NCI-H2196 (cell line): ENCODE data around the gene TMEM202.
A peak's percentile ranks its signal among the peaks of the same experiment; 100 is the strongest.
"Not testable (repeated sequence)": the region's sequence is repeated elsewhere in the genome, so short reads cannot be mapped to it uniquely, and the experiment has no call there.

ENCODE experiments used
- DNase-seq: peaks from one replicate; lab custom pipeline; 2025; ENCODE audit not compliant: unreplicated experiment; lab: John Stamatoyannopoulos, UW

Gene TMEM202

GRCh38 chr15:72397796-72398588, at the start of gene TMEM202:
TMEM202 (plus strand) TSS chr15:72398305; CDS start chr15:72398327, 22 bp downstream.
- no peak for DNase-seq

GRCh38 chr15:72353266-72353665, 44.8 kb upstream of the TMEM202 start:
- DNase-seq: no peak

- no peak for DNase-seq
These were observed 43.6 kb upstream of the TMEM202 start for GRCh38 chr15:72354496-72354895.

- DNase-seq: no peak
These were observed 40.0 kb upstream of the TMEM202 start for GRCh38 chr15:72358121-72358520.

GRCh38 chr15:72358650-72359171, 39.4 kb upstream of the TMEM202 start:
- peak; percentile 19 for DNase-seq

- DNase-seq: no peak
These were observed 36.9 kb upstream of the TMEM202 start for GRCh38 chr15:72361176-72361575.

GRCh38 chr15:72365844-72366243, 32.3 kb upstream of the TMEM202 start:
- DNase-seq: no peak

GRCh38 chr15:72368325-72368724, 29.8 kb upstream of the TMEM202 start:
- no peak for DNase-seq

GRCh38 chr15:72368899-72369298, 29.2 kb upstream of the TMEM202 start:
- no peak for DNase-seq

GRCh38 chr15:72369964-72370363, 28.1 kb upstream of the TMEM202 start:
- DNase-seq: no peak

GRCh38 chr15:72372361-72372760, 25.7 kb upstream of the TMEM202 start:
- DNase-seq: no peak

- no peak for DNase-seq
These were observed 22.6 kb upstream of the TMEM202 start for GRCh38 chr15:72375501-72375845.

GRCh38 chr15:72375846-72376581, 22.1 kb upstream of the TMEM202 start, which contains the start of gene HEXA:
HEXA (minus strand) TSS chr15:72376014; CDS start chr15:72375972, 42 bp downstream.
- peak; percentile 86 for DNase-seq

- DNase-seq: no peak
These were observed 20.8 kb upstream of the TMEM202 start for GRCh38 chr15:72377331-72377730.

GRCh38 chr15:72379106-72379505, 19.0 kb upstream of the TMEM202 start:
- DNase-seq: not testable (repeated sequence)

GRCh38 chr15:72379856-72380430, 18.2 kb upstream of the TMEM202 start:
- DNase-seq: no peak

- DNase-seq: no peak
These were observed 17.4 kb upstream of the TMEM202 start for GRCh38 chr15:72380743-72381142.

GRCh38 chr15:72382146-72382545, 16.0 kb upstream of the TMEM202 start:
- no peak for DNase-seq

GRCh38 chr15:72387741-72388140, 10.4 kb upstream of the TMEM202 start:
- no peak for DNase-seq

GRCh38 chr15:72389231-72389630, 8.9 kb upstream of the TMEM202 start:
- DNase-seq: no peak

GRCh38 chr15:72396331-72396730, 1.8 kb upstream of the TMEM202 start:
- not testable (repeated sequence) for DNase-seq

- DNase-seq: no peak
These were observed 543 bp downstream of the TMEM202 start for GRCh38 chr15:72398648-72399047.
